ENCODE measurements around the gene GNE.

DNA sequence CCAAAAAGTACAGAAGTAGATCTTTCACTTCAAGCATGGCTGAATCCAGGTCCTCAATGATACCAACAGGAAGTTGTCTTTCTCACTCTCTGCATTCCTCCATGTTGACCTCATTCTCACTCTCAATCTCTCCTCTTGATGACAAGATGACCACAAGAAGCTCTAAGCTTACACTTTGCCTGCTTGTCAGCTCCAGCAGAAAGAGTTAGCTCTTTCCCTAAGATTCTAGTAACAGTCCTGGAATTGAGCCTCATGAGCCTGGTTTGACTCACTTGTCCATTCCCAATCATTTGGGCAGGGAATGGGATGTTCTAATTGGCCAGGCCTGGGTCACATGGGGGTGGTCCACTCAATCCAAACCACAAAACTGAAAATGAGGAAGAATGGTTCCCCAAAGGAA, 70.8 kb downstream of the GNE start:
- TF ChIP-seq CTCF (IDR thresholded peaks at IDR 0.05 in 2 of 3, conservative IDR thresholded peaks at IDR 0.05 in 1 of 3; ENCODE audit: control insufficient read depth in 2 of 3, extremely low read depth in 1 of 3, insufficient read depth in 1 of 3, low read depth in 3 of 3, low read length in 3 of 3): no peak
- TF ChIP-seq MYC (IDR thresholded peaks at IDR 0.05; ENCODE audit: insufficient read depth, insufficient read length, insufficient replicate concordance, low read length, severe bottlenecking): no peak
- no peak for TF ChIP-seq CBX5 (IDR thresholded peaks at IDR 0.05; ENCODE audit: low read depth)
- TF ChIP-seq EZH2 (IDR thresholded peaks at IDR 0.05; ENCODE audit: borderline replicate concordance, control insufficient read depth, low read depth, low read length): no peak
- TF ChIP-seq PKNOX1 (IDR thresholded peaks at IDR 0.05): no peak
- TF ChIP-seq, protein P1, sequence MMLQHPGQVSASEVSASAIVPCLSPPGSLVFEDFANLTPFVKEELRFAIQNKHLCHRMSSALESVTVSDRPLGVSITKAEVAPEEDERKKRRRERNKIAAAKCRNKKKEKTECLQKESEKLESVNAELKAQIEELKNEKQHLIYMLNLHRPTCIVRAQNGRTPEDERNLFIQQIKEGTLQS (IDR thresholded peaks at IDR 0.05; ENCODE audit: borderline replicate concordance, extremely low read depth, low read depth, low read length): no peak
- no peak for TF ChIP-seq CEBPB (IDR thresholded peaks at IDR 0.05; ENCODE audit: borderline replicate concordance in 1 of 2, low read depth in 2 of 2, low read length in 2 of 2)
- no peak for TF ChIP-seq RBBP5 (conservative IDR thresholded peaks at IDR 0.05)
- no peak for TF ChIP-seq RFX5 (IDR thresholded peaks at IDR 0.05; ENCODE audit: low read depth, low read length)
- no peak for TF ChIP-seq RAD21 (IDR thresholded peaks at IDR 0.05; ENCODE audit: insufficient read depth, low read depth, low read length)
- TF ChIP-seq NBN (IDR thresholded peaks at IDR 0.05): no peak

Measured in GM12878 (cell line).